Stomach smooth muscle (tissue), 2 donors: ENCODE data around the gene KRTAP10-9.
"Not testable (repeated sequence)": the region's sequence is repeated elsewhere in the genome, so short reads cannot be mapped to it uniquely, and the experiment has no call there.

Experiments
- H3K27ac ChIP-seq: one replicate; pipeline ENCODE4 v1.7.0; 2013; ENCODE audit warnings: mild to moderate bottlenecking, low read length, inconsistent platforms
- H3K27me3 ChIP-seq, 2 donors: one replicate each; pipeline ENCODE4 v1.7.0; 2013; ENCODE audit warnings: low read length in 2 of 2; ENCODE audit not compliant: insufficient read depth in 2 of 2, control insufficient read depth in 1 of 2
- H3K36me3 ChIP-seq, 2 donors: one replicate each; pipeline ENCODE4 v1.7.0; 2013; ENCODE audit warnings: low read length in 2 of 2; ENCODE audit not compliant: control insufficient read depth in 2 of 2, insufficient read depth in 2 of 2
- H3K4me1 ChIP-seq: one replicate; pipeline ENCODE4 v1.7.0; 2013; ENCODE audit warnings: low read length; ENCODE audit not compliant: control insufficient read depth, insufficient read depth
- H3K4me3 ChIP-seq, 2 donors: one replicate each; pipeline ENCODE4 v1.7.0; 2013; ENCODE audit warnings: low read length in 2 of 2
- H3K9ac ChIP-seq, 2 donors: one replicate each; pipeline ENCODE4 v1.7.0; 2013; ENCODE audit warnings: low read length in 2 of 2, mild to moderate bottlenecking in 1 of 2
- H3K9me3 ChIP-seq, 2 donors: one replicate each; pipeline ENCODE4 v1.7.0; 2013; ENCODE audit warnings: low read length in 2 of 2; ENCODE audit not compliant: control insufficient read depth in 2 of 2
- donor health status: healthy.
- donor health status: Pancreatic carcinoma.

KRTAP10-9 gene

DNA sequence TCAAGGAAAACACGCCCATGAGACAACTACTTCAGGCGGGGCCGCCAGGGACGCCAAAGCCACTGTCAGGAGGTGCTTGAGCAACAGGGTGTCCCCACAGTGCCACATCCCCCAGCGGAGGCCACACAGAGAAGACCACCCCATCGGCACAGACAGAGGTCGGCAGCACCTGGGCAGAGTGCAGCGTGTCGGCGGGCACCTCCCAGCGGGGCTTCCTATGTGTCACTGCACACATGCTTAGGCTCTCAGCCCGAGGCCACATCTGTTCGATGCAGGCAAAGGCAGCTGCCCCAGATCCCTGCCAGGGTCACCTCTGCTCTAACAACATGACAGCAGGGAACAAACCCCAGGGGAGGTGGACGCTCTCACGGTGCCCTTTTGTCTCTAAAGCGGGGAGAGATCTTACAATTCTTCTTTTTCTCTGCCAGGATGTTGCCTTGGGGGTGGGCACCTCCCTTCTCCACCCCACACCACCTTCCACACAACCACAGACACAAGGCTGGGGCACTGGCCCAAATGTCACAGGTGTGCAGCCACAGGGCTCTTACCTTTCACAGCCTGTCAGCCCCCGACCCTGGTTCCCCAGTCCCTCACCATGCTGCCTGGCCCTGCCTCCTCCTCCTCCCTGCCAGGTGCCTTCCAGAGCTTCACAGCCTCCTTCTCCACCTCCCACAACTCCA, 10.8 kb upstream of the KRTAP10-9 start:
- H3K9ac ChIP-seq, result no peak overlapping the region
- H3K4me3 ChIP-seq, result no peak overlapping the region
- H3K27ac ChIP-seq, result no peak overlapping the region
- H3K27me3 ChIP-seq, result peaks cover 2 to 8% of the 10 kb centered on the region in 2 donors
- peaks cover 2 to 14% of the 10 kb centered on the region in 2 donors for H3K9me3 ChIP-seq
- no peaks in the 10 kb centered on the region for H3K4me1 ChIP-seq
- H3K36me3 ChIP-seq, result no peaks in the 10 kb centered on the region

DNA sequence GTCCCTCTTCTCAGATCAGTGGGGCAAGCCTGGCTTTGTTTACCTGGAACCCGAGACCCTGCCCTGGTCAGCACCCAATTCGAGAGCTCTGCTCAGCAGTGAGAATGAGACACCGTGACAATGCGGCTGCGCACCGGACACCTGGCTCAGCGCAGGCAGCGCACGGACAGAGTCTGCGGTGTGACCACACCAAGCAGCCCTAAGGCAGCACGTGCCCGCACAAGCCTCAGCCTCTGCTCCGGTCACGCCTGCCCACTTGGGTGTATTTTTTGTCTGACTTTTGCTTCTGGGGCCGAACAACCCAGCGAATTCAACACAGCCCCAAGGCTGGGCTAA, 10.3 kb upstream of the KRTAP10-9 start:
- H3K27me3 ChIP-seq, result peaks cover 2 to 8% of the 10 kb centered on the region in 2 donors
- H3K4me1 ChIP-seq, result no peaks in the 10 kb centered on the region
- no peak overlapping the region for H3K4me3 ChIP-seq
- H3K27ac ChIP-seq, result no peak overlapping the region
- no peaks in the 10 kb centered on the region for H3K36me3 ChIP-seq
- no peak overlapping the region for H3K9ac ChIP-seq
- H3K9me3 ChIP-seq, result peaks cover 2 to 12% of the 10 kb centered on the region in 2 donors

DNA sequence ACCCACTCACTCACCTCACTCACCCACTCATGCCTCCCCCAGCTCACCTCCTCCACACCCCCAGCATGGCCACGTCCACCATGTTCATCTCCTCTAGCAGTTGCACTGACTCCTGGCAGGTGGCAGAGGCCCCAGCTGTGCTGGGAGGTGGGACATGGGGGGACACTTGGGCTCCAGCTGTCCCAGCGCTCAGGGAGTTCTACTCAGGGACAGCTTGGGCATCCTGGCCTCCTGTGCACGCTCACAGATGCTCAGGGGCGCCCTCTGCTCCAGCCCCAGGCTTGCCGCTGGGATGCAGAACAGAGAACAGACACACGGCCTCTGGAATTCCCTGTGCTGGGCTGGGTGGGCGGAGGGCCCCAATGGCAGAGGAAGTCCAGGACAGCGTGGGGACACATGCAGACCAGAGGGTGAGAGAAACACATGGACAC, 9.8 kb upstream of the KRTAP10-9 start:
- H3K36me3 ChIP-seq, result no peaks in the 10 kb centered on the region
- H3K27ac ChIP-seq, result no peak overlapping the region

DNA sequence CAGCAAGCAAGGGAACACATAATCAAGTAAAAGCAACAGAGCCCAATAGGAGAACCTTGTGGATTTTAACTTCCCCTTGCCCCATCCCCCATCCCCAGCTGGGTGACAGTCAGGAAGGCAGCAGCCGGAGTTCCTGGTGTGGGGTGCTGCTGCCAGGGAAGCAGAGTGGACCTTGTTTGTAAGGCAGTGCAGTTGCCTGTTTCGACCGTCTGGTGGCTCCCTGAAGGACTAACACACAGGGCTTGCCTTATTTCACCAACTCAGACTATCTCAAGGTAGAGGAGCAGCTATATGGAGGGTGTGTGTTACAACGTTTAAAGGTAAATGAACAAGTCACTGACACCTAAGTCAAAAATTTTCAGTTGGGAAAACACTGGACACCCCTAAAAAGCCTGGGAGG, 8.4 kb upstream of the KRTAP10-9 start:
- Histone ChIP-seq H3K36me3 (no peaks in the 10 kb centered on the region), H3K27me3 (peaks cover 2 to 8% of the 10 kb centered on the region in 2 donors), H3K4me3 (no peak overlapping the region), H3K27ac (no peak overlapping the region), H3K4me1 (no peaks in the 10 kb centered on the region), H3K9ac (no peak overlapping the region), H3K9me3 (peaks cover 13 to 14% of the 10 kb centered on the region in 2 donors)

More for the DNA sequence above, 9.8 kb upstream of the KRTAP10-9 start:
- H3K9me3 ChIP-seq, result peaks cover 7 to 8% of the 10 kb centered on the region in 2 donors
- H3K4me1 ChIP-seq, result no peaks in the 10 kb centered on the region
- no peak overlapping the region for H3K9ac ChIP-seq
- no peak overlapping the region for H3K4me3 ChIP-seq
- peaks cover 2 to 8% of the 10 kb centered on the region in 2 donors for H3K27me3 ChIP-seq

GRCh38 chr21:44618909-44619308, 8.0 kb upstream of the KRTAP10-9 start:
- Histone ChIP-seq H3K9me3 (peaks cover 13 to 14% of the 10 kb centered on the region in 2 donors), H3K27me3 (peaks cover 2 to 8% of the 10 kb centered on the region in 2 donors), H3K27ac (no peak overlapping the region), H3K9ac (no peak overlapping the region), H3K4me3 (no peak overlapping the region), H3K4me1 (no peaks in the 10 kb centered on the region), H3K36me3 (no peaks in the 10 kb centered on the region)

GRCh38 chr21:44619886-44620285, 7.0 kb upstream of the KRTAP10-9 start:
- no peak overlapping the region for H3K9ac ChIP-seq
- H3K27ac ChIP-seq, result no peak overlapping the region
- H3K27me3 ChIP-seq, result peaks cover 0 to 2% of the 10 kb centered on the region in 2 donors
- no peaks in the 10 kb centered on the region for H3K4me1 ChIP-seq
- no peak overlapping the region for H3K4me3 ChIP-seq
- no peaks in the 10 kb centered on the region for H3K36me3 ChIP-seq
- H3K9me3 ChIP-seq, result peaks cover 13 to 19% of the 10 kb centered on the region in 2 donors

DNA sequence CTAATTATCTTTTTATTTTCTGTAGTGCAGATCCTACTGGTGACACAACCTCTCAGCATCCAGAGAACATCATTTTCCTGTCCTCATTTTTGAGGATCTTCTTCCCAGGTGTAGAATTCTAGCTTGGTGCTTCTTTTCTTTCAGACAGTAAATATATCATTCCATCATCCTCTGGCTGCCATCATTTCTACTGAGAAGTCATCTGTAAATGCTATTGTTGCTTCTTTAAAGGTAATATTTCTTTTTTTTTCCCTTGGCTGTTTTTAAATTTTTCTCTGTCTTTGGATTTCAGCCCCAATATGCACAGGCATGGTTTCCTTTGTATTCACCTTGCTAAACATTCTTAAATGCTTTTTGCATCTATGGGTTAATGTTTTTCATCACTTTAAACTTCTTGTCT, 3.3 kb upstream of the KRTAP10-9 start:
- H3K4me1 ChIP-seq, result no peaks in the 10 kb centered on the region
- H3K27ac ChIP-seq, result no peak overlapping the region
- H3K36me3 ChIP-seq, result no peaks in the 10 kb centered on the region
- no peak overlapping the region for H3K4me3 ChIP-seq
- H3K27me3 ChIP-seq, result peaks cover 6 to 12% of the 10 kb centered on the region in 2 donors
- H3K9ac ChIP-seq, result no peak overlapping the region
- H3K9me3 ChIP-seq, result peaks cover 13 to 21% of the 10 kb centered on the region in 2 donors

DNA sequence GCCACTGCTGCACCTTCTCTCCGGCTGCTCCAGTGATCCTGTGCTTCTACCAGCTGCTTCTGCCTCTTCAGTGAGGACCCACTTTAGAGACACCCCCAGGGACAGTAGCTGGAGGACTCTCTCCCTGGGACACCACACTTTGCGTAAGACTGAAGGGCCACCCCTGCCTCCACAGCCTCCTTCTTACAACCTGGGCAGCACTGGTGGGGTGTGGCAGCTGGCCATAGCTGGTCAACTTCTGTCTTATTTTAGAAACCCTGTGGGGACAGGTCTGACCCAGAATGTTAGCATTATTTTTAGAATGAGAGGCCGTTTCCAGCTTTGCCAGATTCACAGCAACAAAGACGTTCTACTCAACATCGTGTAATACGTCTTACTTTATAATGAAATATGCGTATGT, 1.1 kb upstream of the KRTAP10-9 start:
- H3K9me3 ChIP-seq, result peaks cover 5 to 21% of the 10 kb centered on the region in 2 donors
- no peak overlapping the region for H3K4me3 ChIP-seq
- no peaks in the 10 kb centered on the region for H3K4me1 ChIP-seq
- H3K27me3 ChIP-seq, result peaks cover 7 to 18% of the 10 kb centered on the region in 2 donors
- H3K27ac ChIP-seq, result no peak overlapping the region
- no peaks in the 10 kb centered on the region for H3K36me3 ChIP-seq
- H3K9ac ChIP-seq, result no peak overlapping the region

- no peak overlapping the region for H3K9ac ChIP-seq
- H3K27me3 ChIP-seq, result peaks cover 7 to 18% of the 10 kb centered on the region in 2 donors
- H3K36me3 ChIP-seq, result no peaks in the 10 kb centered on the region
- H3K4me1 ChIP-seq, result no peaks in the 10 kb centered on the region
- peaks cover 5 to 24% of the 10 kb centered on the region in 2 donors for H3K9me3 ChIP-seq
- H3K4me3 ChIP-seq, result no peak overlapping the region
- no peak overlapping the region for H3K27ac ChIP-seq
Measured at GRCh38 chr21:44626262-44626661, 631 bp upstream of the KRTAP10-9 start.

DNA sequence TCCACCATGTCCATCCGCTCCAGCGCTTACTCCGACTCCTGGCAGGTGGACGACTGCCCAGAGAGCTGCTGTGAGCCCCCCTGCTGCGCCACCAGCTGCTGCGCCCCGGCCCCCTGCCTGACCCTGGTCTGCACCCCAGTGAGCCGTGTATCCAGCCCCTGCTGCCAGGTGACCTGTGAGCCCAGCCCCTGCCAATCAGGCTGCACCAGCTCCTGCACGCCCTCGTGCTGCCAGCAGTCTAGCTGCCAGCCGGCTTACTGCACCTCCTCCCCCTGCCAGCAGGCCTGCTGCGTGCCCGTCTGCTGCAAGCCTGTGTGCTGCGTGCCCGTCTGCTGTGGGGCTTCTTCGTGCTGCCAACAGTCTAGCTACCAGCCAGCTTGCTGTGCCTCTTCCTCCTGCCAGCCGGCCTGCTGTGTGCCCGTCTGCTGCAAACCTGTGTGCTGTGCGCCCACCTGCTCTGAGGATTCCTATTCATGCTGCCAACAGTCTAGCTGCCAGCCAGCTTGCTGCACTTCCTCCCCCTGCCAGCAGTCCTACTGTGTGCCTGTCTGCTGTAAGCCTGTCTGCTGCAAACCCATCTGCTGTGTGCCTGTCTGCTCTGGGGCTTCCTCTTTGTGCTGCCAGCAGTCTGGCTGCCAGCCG, 409 bp downstream of the KRTAP10-9 start:
- not testable (repeated sequence) for H3K27ac ChIP-seq, H3K4me1 ChIP-seq, H3K4me3 ChIP-seq, H3K9ac ChIP-seq, H3K36me3 ChIP-seq
- Histone ChIP-seq H3K9me3 (peaks cover 5 to 17% of the 10 kb centered on the region in 2 donors), H3K27me3 (peaks cover 7 to 18% of the 10 kb centered on the region in 2 donors)

DNA sequence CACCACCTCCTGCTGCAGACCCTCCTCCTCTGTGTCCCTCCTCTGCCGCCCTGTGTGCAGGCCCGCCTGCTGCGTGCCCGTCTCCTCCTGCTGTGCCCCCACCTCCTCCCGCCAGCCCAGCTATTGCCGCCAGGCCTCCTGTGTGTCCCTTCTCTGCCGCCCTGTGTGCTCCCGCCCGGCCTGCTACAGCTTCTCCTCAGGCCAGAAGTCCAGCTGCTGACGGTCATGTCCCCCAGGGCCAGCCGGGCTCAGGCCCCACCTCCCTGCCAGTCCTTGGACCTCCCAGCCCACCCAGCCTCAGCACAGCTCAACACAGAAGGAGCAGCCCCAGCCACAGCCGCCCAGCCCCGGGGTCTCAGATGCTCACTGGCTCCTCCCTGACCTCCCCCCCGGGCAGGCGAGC, 939 bp downstream of the KRTAP10-9 start:
- H3K9me3 ChIP-seq, result peaks cover 7 to 12% of the 10 kb centered on the region in 2 donors
- not testable (repeated sequence) for H3K36me3 ChIP-seq, H3K27ac ChIP-seq, H3K4me3 ChIP-seq, H3K9ac ChIP-seq, H3K4me1 ChIP-seq
- H3K27me3 ChIP-seq, result peaks cover 7 to 18% of the 10 kb centered on the region in 2 donors
